Suppressor macrophage treated with lipopolysaccharide for 1 hour (primary cell): Measurements from ENCODE around the gene ARF4.
"Not testable (repeated sequence)": the region's sequence is repeated elsewhere in the genome, so short reads cannot be mapped to it uniquely, and the experiment has no call there.

Experiments used
- DNase-seq, 3 donors: peaks; one replicate each; pipeline ENCODE4 v3.0.0-alpha.2; 2020 to 2022

ARF4 gene

DNA sequence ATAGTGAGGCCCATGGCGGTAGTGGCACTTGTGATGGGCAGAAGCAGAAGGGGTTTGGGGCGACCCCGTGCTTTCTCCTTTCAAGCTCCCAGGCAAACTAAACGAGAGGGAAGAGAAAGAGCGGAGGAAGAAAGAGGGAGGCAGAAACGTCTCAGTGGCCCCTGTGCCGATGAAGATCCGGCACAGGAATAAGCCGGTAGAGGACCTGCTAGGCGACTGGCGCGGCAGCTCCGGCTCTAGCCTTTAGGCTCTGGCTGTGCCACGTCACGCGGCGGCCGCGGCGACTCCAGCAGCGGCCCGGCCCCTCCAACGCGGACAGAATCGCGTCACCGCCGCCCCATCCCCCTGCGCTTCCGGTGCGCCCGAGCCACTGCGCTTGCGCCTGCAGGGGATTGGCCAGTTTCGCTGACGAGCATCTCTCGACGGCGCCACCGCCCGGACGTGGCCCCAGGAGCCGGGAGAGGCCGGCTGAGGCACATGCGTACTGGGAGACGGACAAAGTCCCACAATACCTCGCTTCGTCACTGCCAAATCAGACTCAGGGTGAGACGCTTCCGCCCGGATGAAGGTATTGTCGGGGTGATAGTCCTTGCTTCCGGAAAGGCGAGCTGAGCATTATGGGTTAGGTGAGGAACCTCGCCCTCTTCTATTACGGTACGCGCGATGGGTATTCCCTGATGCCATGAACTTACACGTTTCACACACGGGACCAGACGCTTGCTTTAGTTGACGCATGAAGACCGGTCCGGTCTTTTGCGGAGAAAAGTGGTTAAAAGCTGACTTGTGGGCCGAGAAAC is at the start of gene ARF4:
Gene ARF4 (minus strand): TSS at position 218 of the 797 bp plus-strand sequence. CDS start 204 bp downstream, at position 14.
- peak; percentile 99 for DNase-seq

DNA sequence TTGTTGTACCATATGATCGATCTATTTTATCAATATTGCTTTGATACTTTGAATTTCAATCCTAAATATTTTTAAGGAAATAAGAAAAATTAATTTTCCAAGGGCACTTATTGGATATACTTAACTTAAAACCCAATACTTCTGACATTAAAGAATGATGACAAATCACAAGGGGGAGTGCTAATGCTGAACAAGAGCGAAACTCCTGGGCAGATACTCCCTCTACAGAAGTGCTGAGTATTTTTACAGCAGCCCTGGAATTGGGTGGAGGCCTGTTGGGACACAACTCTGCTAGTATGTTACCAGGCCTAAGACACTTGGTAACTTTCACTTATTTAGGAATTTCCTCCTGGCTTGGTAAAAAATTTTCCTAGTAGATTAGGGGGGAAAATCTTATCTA is 49.6 kb upstream of the ARF4 start:
- DNase-seq, result peak; percentile 12 to 31 (median 17)

GRCh38 chr3:57644740-57645139 is 47.6 kb upstream of the ARF4 start:
- DNase-seq, result no peak

GRCh38 chr3:57637391-57637790 is 40.2 kb upstream of the ARF4 start:
- no peak for DNase-seq

- DNase-seq, result not testable (repeated sequence)
Observed at GRCh38 chr3:57634259-57634658, 37.1 kb upstream of the ARF4 start.

GRCh38 chr3:57627976-57628375 is 30.8 kb upstream of the ARF4 start:
- no peak for DNase-seq

DNA sequence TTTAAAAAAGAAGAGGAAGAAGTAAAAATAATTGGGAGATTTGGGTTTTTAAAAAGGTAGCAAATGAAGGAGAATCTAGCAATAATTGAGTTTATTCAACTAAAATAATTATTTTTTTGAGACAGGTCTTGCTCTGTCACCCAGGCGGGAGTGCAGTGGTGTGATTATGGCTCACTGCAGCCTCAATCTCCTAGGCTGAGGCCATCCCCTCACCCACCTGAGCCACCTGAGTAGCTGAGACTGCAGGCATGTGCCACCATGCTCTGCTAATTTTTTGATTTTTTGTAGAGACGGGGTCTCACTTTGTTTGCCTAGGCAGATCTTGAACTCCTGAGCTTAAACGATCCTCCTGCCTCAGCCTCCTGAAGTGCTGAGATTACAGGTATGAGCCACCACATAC is 27.7 kb upstream of the ARF4 start:
- DNase-seq, result no peak

DNA sequence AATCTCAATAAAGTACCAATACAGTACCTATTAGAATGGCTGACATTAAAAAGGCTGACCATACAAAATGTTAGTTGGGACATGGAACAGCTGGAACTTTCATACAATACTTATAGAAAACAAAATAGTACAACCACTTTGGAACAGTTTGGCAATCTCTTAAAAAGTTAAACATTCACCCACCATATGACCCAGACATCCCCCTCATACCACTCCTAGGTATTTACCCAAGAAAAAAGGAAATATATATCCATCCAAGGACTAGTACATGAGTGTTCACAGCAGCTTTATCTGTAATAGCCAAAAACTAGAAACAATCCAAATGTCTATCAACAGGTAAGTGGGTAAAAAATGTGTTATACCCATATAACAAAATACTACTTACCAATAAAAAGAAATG is 25.2 kb upstream of the ARF4 start:
- DNase-seq, result no peak

DNA sequence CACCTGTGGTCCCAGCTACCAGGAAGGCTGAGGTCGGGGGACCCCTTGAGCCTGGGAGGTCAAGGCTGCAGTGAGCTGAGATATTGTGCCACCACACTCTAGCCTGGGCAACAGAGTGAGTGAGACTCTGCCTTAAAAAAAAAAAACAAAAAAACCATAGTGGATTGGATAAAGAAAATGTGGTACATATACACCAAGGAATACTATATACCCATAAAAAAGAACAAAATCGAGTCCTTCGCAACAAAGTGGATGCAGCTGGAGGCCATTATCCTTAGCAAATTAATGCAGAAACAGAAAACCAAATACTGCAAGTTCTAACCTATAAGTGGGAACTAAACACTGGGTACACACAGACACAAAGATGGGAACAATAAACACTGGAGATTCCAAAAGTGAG is 20.6 kb upstream of the ARF4 start:
- DNase-seq, result no peak

- no peak for DNase-seq
Observed at GRCh38 chr3:57616233-57616632, 19.1 kb upstream of the ARF4 start.

DNA sequence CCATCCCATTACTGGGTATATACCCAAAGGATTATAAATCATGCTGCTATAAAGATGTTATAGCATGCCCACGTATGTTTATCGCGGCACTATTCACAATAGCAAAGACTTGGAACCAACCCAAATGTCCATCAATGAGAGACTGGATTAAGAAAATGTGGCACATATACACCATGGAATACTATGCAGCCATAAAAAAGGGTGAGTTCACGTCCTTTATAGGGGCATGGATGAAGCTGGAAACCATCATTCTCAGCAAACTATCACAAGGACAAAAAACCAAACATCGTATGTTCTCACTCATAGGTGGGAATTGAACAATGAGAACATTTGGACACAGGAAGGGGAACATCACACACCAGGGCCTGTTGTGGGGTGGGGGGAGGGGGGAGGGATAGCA is 14.7 kb upstream of the ARF4 start:
- not testable (repeated sequence) for DNase-seq

DNA sequence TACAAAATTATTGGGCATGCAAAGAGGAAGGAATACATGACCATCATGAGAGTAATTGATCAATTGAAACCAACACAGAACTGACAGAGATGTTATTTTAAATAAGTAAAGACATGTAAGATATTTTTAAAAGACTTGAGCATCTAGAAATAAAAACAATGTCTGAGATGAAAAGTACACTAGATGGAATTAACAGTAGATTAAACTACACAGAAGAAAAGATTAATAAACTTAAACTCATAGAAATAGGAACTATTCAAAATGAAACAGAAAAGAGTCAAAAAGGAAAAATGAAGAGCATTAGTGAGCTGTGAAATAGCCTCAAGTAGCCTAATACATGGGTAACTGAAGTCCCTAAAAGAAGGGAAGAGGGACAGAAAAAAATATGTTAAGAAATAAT is 8.5 kb upstream of the ARF4 start:
- no peak for DNase-seq

DNA sequence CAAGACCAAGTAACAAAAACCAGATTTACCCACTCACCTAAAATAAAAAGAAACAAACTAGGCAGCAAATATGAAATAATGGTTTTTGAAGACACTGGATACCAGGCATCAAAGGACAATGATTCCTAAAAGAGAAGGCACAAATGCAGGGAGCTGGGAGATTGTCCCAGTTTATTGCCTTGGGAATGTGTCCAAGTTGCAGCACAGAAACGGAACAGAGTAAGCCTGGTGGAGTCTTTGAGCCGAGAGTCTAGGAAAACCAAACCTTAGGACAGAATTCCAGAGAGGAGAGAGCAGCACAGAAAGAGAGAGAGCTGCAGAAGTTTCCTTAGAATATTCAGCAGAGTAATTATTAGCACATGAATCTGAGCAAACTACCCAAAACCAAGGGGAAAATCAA is 7.8 kb upstream of the ARF4 start:
- no peak for DNase-seq

- no peak for DNase-seq
Observed at GRCh38 chr3:57600195-57600594, 3.1 kb upstream of the ARF4 start.

DNA sequence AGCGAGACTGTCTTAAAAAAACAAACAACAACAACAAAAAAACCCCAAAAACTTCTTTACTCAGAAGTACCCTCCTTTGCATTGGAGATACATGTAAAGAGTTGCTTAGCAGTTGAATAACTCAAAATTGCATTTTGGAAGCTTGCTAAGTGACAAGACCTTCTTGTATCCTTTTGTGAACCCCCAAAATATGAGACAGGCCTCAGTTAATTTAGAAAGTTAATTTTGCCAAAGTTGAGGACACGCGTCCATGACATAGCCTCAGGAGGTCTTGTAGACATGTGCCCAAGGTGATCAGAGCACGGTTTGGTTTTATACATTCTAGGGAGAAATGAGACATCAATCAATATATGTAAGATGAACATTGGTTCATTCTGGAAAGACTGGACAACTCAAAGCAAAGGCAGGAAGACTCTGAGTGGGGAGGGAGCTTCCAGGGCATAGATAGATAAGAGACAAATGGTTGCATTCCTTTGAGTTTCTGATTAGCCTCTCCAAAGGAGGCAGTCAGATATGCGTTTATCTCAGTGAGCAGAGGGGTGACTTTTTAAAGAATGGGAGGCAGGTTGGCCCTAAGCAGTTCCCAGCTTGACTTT is 1.7 kb upstream of the ARF4 start:
- DNase-seq, result no peak

GRCh38 chr3:57596495-57597126 is 533 bp downstream of the ARF4 start:
- DNase-seq, result peak; percentile 86 to 92 (median 89)

- DNase-seq, result no peak
Observed at GRCh38 chr3:57594576-57594975, 2.6 kb downstream of the ARF4 start.

- no peak for DNase-seq
Observed at GRCh38 chr3:57594144-57594543, 3.0 kb downstream of the ARF4 start.

- no peak for DNase-seq
Observed at GRCh38 chr3:57592306-57592705, 4.8 kb downstream of the ARF4 start.

- no peak for DNase-seq
Observed at GRCh38 chr3:57587905-57588304, 9.2 kb downstream of the ARF4 start.

GRCh38 chr3:57586778-57587177 is 10.4 kb downstream of the ARF4 start:
- DNase-seq, result no peak

GRCh38 chr3:57583544-57583943 is 13.6 kb downstream of the ARF4 start:
- no peak for DNase-seq

- DNase-seq, result no peak
Observed at GRCh38 chr3:57582474-57583168, 14.5 kb downstream of the ARF4 start.

GRCh38 chr3:57577801-57578200 is 19.3 kb downstream of the ARF4 start:
- DNase-seq, result no peak
